GM12872 (cell line): ENCODE measurements around the gene PTPRN2.

Experiments
- TF ChIP-seq, protein P1 (sequence below): IDR thresholded peaks from 3 replicates; pipeline ENCODE4 v1.5.1; 2011; ENCODE audit warnings: low read depth, mild to moderate bottlenecking, low read length, moderate library complexity; ENCODE audit not compliant: insufficient read depth

PTPRN2 gene

GRCh38 chr7:158507917-158508316 lies 79.7 kb downstream of the PTPRN2 start:
- TF ChIP-seq, protein P1, sequence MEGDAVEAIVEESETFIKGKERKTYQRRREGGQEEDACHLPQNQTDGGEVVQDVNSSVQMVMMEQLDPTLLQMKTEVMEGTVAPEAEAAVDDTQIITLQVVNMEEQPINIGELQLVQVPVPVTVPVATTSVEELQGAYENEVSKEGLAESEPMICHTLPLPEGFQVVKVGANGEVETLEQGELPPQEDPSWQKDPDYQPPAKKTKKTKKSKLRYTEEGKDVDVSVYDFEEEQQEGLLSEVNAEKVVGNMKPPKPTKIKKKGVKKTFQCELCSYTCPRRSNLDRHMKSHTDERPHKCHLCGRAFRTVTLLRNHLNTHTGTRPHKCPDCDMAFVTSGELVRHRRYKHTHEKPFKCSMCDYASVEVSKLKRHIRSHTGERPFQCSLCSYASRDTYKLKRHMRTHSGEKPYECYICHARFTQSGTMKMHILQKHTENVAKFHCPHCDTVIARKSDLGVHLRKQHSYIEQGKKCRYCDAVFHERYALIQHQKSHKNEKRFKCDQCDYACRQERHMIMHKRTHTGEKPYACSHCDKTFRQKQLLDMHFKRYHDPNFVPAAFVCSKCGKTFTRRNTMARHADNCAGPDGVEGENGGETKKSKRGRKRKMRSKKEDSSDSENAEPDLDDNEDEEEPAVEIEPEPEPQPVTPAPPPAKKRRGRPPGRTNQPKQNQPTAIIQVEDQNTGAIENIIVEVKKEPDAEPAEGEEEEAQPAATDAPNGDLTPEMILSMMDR: no peak

- TF ChIP-seq, protein P1: no peak
Observed at GRCh38 chr7:158506626-158507025, 81.0 kb downstream of the PTPRN2 start.

DNA sequence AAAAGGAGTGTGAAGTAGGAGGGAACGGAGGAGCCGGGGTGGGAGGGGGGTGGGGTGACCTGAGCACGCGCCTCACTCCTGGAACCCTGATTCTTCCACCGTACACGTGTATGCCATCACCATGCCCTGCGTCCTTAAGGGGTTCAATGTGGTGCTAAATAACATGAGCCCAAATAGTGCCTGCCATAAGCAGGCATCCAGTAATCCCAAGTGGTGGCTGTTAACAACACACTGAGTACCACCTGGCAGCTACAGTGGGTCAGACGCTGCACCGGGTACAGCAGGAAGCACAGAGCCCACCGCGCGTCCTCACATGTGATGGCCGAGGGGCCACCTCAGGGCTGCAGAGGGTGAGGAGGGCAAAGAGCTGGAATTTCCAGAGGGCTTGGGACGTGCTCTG lies 81.9 kb downstream of the PTPRN2 start:
- TF ChIP-seq, protein P1: no peak

- TF ChIP-seq, protein P1: no peak
Observed at GRCh38 chr7:158502068-158502750, 85.4 kb downstream of the PTPRN2 start.

DNA sequence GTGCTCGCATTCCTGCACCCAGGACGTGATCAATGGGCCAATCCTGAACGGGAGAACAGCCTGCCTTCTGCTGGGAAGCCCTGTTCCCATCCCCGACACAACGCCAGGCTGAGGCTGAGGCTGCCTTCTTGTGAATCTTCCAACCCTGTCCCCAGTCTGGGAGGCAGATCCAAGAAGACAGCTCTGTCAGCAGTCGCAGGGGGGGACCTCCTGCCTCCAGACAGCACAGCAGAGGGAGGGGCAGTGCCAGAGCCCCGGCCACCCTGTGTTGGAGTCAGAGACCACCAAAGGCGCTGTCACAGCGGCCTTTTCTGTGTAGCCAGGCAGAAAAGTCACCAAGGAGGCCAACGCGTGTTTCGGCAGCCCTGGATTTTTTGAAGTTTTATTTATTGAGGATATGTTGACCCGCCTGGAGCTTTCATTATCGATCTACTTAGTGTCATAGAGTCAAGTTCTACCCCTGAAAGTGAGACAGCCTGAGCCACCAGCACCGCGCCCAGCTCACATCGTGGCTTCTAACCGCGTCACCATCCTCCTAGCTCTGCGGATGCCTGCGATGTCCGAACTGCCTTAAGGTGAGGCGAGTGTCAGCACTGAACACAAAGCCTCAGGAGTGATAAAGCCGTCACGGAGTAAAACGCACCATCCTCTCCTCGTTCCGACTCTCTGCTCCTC lies 86.1 kb downstream of the PTPRN2 start:
- TF ChIP-seq, protein P1: no peak

DNA sequence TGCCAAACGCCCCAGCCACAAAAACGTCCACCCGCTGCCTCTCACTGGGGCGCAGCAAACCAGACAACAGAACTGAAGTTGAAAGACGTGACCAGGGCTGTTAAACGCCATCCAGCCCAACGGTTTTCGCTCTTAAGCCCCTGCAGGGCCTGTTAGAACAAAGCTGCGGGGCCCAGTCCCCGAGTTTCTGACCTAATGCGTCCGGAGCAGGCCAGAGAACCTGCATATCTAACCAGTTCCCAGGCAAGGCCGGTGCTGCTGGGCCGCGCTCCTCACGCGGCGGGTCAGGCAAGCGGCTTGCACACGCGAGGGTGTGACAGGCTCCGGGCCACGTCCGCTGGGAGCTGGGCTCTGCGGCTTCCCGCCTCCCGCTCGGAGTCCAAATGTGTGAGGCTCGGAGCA lies 87.0 kb downstream of the PTPRN2 start:
- TF ChIP-seq, protein P1: no peak

DNA sequence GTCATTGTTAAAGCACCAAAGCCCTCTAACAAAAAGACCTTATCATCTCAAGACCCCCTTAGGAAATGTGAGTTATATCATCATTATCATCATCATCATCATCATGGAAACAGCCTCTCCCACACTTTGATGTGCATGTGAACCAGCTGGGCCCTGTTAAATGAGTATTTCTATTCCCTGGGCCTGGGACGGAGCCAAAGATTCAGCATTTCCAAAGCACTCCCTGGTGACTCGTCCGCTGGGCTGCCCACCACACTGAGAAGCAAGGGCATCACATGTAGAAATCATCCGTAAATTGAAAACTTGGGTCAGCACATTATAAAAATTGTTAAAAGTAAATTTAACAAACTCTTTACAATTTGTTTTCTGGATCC lies 88.6 kb downstream of the PTPRN2 start:
- TF ChIP-seq, protein P1: no peak
